ENCODE measurements around the gene MIA. TPM values are rescaled to one million over a fixed set of nuclear protein-coding genes. Genes with fewer than 3 reads are reported as not detected.
"Not testable (repeated sequence)": the region's sequence is repeated elsewhere in the genome, so short reads cannot be mapped to it uniquely, and the experiment has no call there.

MIA gene
- total RNA-seq (1 to 10 TPM; 1.7 to 3.6 TPM), polyA plus RNA-seq (not detected)
- long read RNA-seq, donor 1, partial matches to known transcripts, result 0 of 1 reads
- long read RNA-seq, donor 1, other reads (novel, unspliced or antisense), result 0 of 1 reads
- long read RNA-seq, donor 2, result 0 reads

- DNase-seq (peak in 1 of 2 donors; percentile 38), ATAC-seq (ENCODE audit: low FRiP score) (no peak)
- Histone ChIP-seq H3K9me3 (ENCODE audit: control insufficient read depth, low read length) (no peaks in the 10 kb centered on the region), H3K27ac (ENCODE audit: low read depth in 1 of 2, low read length in 2 of 2) (no peak within 1 kb of the TSS), H3K36me3 (ENCODE audit: control insufficient read depth in 1 of 2, insufficient read depth in 2 of 2, low read length in 1 of 2) (no peaks in the 10 kb centered on the region), H3K4me1 (ENCODE audit: control insufficient read depth in 1 of 2, insufficient read depth in 2 of 2, low read length in 2 of 2) (no peaks in the 10 kb centered on the region), H3K4me3 (ENCODE audit: low read length in 2 of 2) (no peak within 1 kb of the TSS), H3K27me3 (ENCODE audit: control insufficient read depth in 1 of 2, insufficient read depth in 2 of 2, low read length in 1 of 2) (no peaks in the 10 kb centered on the region)
- 79 to 84% methylated on average over 9 of the region's 9 CpGs for WGBS, 2 donors
- intact Hi-C loops (cut with DNase I), result no loop called here
These were observed at the start of gene MIA for GRCh38 chr19:40774916-40775631. TSS of gene MIA (plus strand) at chr19:40775521. CDS start at chr19:40775543, 22 bp downstream.

- Histone ChIP-seq H3K4me3 (ENCODE audit: low read length in 2 of 2) (no peak overlapping the region), H3K27ac (ENCODE audit: low read depth in 1 of 2, low read length in 2 of 2) (no peak overlapping the region), H3K27me3 (ENCODE audit: control insufficient read depth in 1 of 2, insufficient read depth in 2 of 2, low read length in 1 of 2) (no peaks in the 10 kb centered on the region), H3K9me3 (ENCODE audit: control insufficient read depth, low read length) (no peaks in the 10 kb centered on the region), H3K36me3 (ENCODE audit: control insufficient read depth in 1 of 2, insufficient read depth in 2 of 2, low read length in 1 of 2) (peaks cover 2 to 4% of the 10 kb centered on the region in 2 donors), H3K4me1 (ENCODE audit: control insufficient read depth in 1 of 2, insufficient read depth in 2 of 2, low read length in 2 of 2) (no peaks in the 10 kb centered on the region)
- intact Hi-C loops (cut with DNase I), result no loop called here
- DNase-seq (no peak), ATAC-seq (ENCODE audit: low FRiP score) (no peak)
- WGBS, 2 donors, result 97 to 98% methylated on average over 4 of the region's 4 CpGs
These were observed 49.0 kb upstream of the MIA start for GRCh38 chr19:40726279-40726678.

- ATAC-seq (ENCODE audit: low FRiP score); DNase-seq; H3K27ac ChIP-seq (ENCODE audit: low read depth in 1 of 2, low read length in 2 of 2); H3K27me3 ChIP-seq (ENCODE audit: control insufficient read depth in 1 of 2, insufficient read depth in 2 of 2, low read length in 1 of 2); H3K4me1 ChIP-seq (ENCODE audit: control insufficient read depth in 1 of 2, insufficient read depth in 2 of 2, low read length in 2 of 2); H3K36me3 ChIP-seq (ENCODE audit: control insufficient read depth in 1 of 2, insufficient read depth in 2 of 2, low read length in 1 of 2); H3K9me3 ChIP-seq (ENCODE audit: control insufficient read depth, low read length); intact Hi-C loops (cut with DNase I); H3K4me3 ChIP-seq (ENCODE audit: low read length in 2 of 2): not testable (repeated sequence)
- 91 to 94% methylated on average over 5 of the region's 5 CpGs for WGBS, 2 donors
These were observed 45.3 kb upstream of the MIA start for GRCh38 chr19:40730065-40730464.

- ATAC-seq (ENCODE audit: low FRiP score); intact Hi-C loops (cut with DNase I); H3K4me3 ChIP-seq (ENCODE audit: low read length in 2 of 2); H3K27me3 ChIP-seq (ENCODE audit: control insufficient read depth in 1 of 2, insufficient read depth in 2 of 2, low read length in 1 of 2); DNase-seq; H3K27ac ChIP-seq (ENCODE audit: low read depth in 1 of 2, low read length in 2 of 2); H3K4me1 ChIP-seq (ENCODE audit: control insufficient read depth in 1 of 2, insufficient read depth in 2 of 2, low read length in 2 of 2); H3K9me3 ChIP-seq (ENCODE audit: control insufficient read depth, low read length): not testable (repeated sequence)
- 95 to 96% methylated on average over 16 of the region's 16 CpGs for WGBS, 2 donors
- H3K36me3 ChIP-seq (ENCODE audit: control insufficient read depth in 1 of 2, insufficient read depth in 2 of 2, low read length in 1 of 2), result peaks cover 2 to 11% of the 10 kb centered on the region in 2 donors
These were observed 43.0 kb upstream of the MIA start for GRCh38 chr19:40732304-40732703.

- DNase-seq (no peak), ATAC-seq (ENCODE audit: low FRiP score) (no peak)
- Histone ChIP-seq H3K4me1 (ENCODE audit: control insufficient read depth in 1 of 2, insufficient read depth in 2 of 2, low read length in 2 of 2) (no peaks in the 10 kb centered on the region), H3K36me3 (ENCODE audit: control insufficient read depth in 1 of 2, insufficient read depth in 2 of 2, low read length in 1 of 2) (peaks cover 2 to 13% of the 10 kb centered on the region in 2 donors), H3K4me3 (ENCODE audit: low read length in 2 of 2) (no peak overlapping the region), H3K9me3 (ENCODE audit: control insufficient read depth, low read length) (no peaks in the 10 kb centered on the region), H3K27me3 (ENCODE audit: control insufficient read depth in 1 of 2, insufficient read depth in 2 of 2, low read length in 1 of 2) (no peaks in the 10 kb centered on the region), H3K27ac (ENCODE audit: low read depth in 1 of 2, low read length in 2 of 2) (no peak overlapping the region)
- 94 to 95% methylated on average over 13 of the region's 13 CpGs for WGBS, 2 donors
- intact Hi-C loops (cut with DNase I), result no loop called here
These were observed 42.2 kb upstream of the MIA start for GRCh38 chr19:40733149-40733548.

GRCh38 chr19:40735013-40735771, 40.1 kb upstream of the MIA start:
- WGBS, 2 donors, result 89 to 90% methylated on average over 11 of the region's 11 CpGs
- Histone ChIP-seq H3K4me1 (ENCODE audit: control insufficient read depth in 1 of 2, insufficient read depth in 2 of 2, low read length in 2 of 2) (no peaks in the 10 kb centered on the region), H3K4me3 (ENCODE audit: low read length in 2 of 2) (no peak overlapping the region), H3K9me3 (ENCODE audit: control insufficient read depth, low read length) (no peaks in the 10 kb centered on the region), H3K27ac (ENCODE audit: low read depth in 1 of 2, low read length in 2 of 2) (no peak overlapping the region), H3K36me3 (ENCODE audit: control insufficient read depth in 1 of 2, insufficient read depth in 2 of 2, low read length in 1 of 2) (peaks cover under 1 to 18% of the 10 kb centered on the region in 2 donors), H3K27me3 (ENCODE audit: control insufficient read depth in 1 of 2, insufficient read depth in 2 of 2, low read length in 1 of 2) (no peaks in the 10 kb centered on the region)
- intact Hi-C loops (cut with DNase I), result no loop called here
- ATAC-seq (ENCODE audit: low FRiP score), result no peak
- no peak for DNase-seq

GRCh38 chr19:40736661-40737060, 38.7 kb upstream of the MIA start:
- DNase-seq, result no peak
- 85 to 95% methylated on average over 9 of the region's 9 CpGs for WGBS, 2 donors
- no peak overlapping the region for H3K4me3 ChIP-seq (ENCODE audit: low read length in 2 of 2)
- H3K9me3 ChIP-seq (ENCODE audit: control insufficient read depth, low read length), result no peaks in the 10 kb centered on the region
- ATAC-seq (ENCODE audit: low FRiP score), result no peak
- H3K4me1 ChIP-seq (ENCODE audit: control insufficient read depth in 1 of 2, insufficient read depth in 2 of 2, low read length in 2 of 2), result no peaks in the 10 kb centered on the region
- no peaks in the 10 kb centered on the region for H3K27me3 ChIP-seq (ENCODE audit: control insufficient read depth in 1 of 2, insufficient read depth in 2 of 2, low read length in 1 of 2)
- peaks cover 0 to 16% of the 10 kb centered on the region in 2 donors for H3K36me3 ChIP-seq (ENCODE audit: control insufficient read depth in 1 of 2, insufficient read depth in 2 of 2, low read length in 1 of 2)
- H3K27ac ChIP-seq (ENCODE audit: low read depth in 1 of 2, low read length in 2 of 2), result no peak overlapping the region
- intact Hi-C loops (cut with DNase I), result no loop called here

GRCh38 chr19:40737102-40737644, 38.1 kb upstream of the MIA start:
- H3K36me3 ChIP-seq (ENCODE audit: control insufficient read depth in 1 of 2, insufficient read depth in 2 of 2, low read length in 1 of 2), result peaks cover 0 to 16% of the 10 kb centered on the region in 2 donors
- no peak overlapping the region for H3K27ac ChIP-seq (ENCODE audit: low read depth in 1 of 2, low read length in 2 of 2)
- no peak overlapping the region for H3K4me3 ChIP-seq (ENCODE audit: low read length in 2 of 2)
- ATAC-seq (ENCODE audit: low FRiP score), result no peak
- intact Hi-C loops (cut with DNase I), result no loop called here
- 84 to 85% methylated on average over 9 of the region's 9 CpGs for WGBS, 2 donors
- no peaks in the 10 kb centered on the region for H3K27me3 ChIP-seq (ENCODE audit: control insufficient read depth in 1 of 2, insufficient read depth in 2 of 2, low read length in 1 of 2)
- H3K9me3 ChIP-seq (ENCODE audit: control insufficient read depth, low read length), result no peaks in the 10 kb centered on the region
- DNase-seq, result no peak
- no peaks in the 10 kb centered on the region for H3K4me1 ChIP-seq (ENCODE audit: control insufficient read depth in 1 of 2, insufficient read depth in 2 of 2, low read length in 2 of 2)
